ENCODE data around the gene CCDC40. TPM values are rescaled to one million over a fixed set of nuclear protein-coding genes. Genes with fewer than 3 reads are reported as not detected.

The CCDC40 gene
- total and polyA plus RNA-seq, 2 of the 13 experiments (the other 11 are each of a cell fraction or from before 2014, with no cell fraction given), result 4.1 to 5.5 TPM

DNA sequence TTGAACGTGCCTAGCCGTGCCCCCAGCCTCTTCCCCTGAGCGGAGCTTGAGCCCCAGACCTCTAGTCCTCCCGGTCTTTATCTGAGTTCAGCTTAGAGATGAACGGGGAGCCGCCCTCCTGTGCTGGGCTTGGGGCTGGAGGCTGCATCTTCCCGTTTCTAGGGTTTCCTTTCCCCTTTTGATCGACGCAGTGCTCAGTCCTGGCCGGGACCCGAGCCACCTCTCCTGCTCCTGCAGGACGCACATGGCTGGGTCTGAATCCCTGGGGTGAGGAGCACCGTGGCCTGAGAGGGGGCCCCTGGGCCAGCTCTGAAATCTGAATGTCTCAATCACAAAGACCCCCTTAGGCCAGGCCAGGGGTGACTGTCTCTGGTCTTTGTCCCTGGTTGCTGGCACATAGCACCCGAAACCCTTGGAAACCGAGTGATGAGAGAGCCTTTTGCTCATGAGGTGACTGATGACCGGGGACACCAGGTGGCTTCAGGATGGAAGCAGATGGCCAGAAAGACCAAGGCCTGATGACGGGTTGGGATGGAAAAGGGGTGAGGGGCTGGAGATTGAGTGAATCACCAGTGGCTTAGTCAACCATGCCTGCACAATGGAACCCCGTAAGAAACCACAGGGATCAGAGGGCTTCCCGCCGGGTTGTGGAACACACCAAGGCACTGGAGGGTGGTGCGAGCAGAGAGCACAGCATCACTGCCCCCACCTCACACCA, 65.7 kb downstream of the CCDC40 start (continued):
- peak; percentile 38 for TF ChIP-seq XRCC5 (optimal IDR thresholded peaks at IDR 0.05; ENCODE audit: low read length)
- peak; percentile 47; the same call in 1 of the 2 replicates for TF ChIP-seq ZNF605 (CRISPR knock-in tag; IDR thresholded peaks at IDR 0.05)
- TF ChIP-seq SNAPC2 (CRISPR knock-in tag; IDR thresholded peaks at IDR 0.05), result 0 out of 2 replicates have a peak, but pooled peaks have one; percentile 45
- TF ChIP-seq ZNF552 (CRISPR knock-in tag; IDR thresholded peaks at IDR 0.05; ENCODE audit: borderline replicate concordance), result no peak
- TF ChIP-seq ZNF710 (CRISPR knock-in tag; IDR thresholded peaks at IDR 0.05; ENCODE audit: borderline replicate concordance), result 0 out of 2 replicates have a peak, but pooled peaks have one; percentile 52
- TF ChIP-seq IRF2 (CRISPR knock-in tag; IDR thresholded peaks at IDR 0.05), result 0 out of 2 replicates have a peak, but pooled peaks have one; percentile 5
- no peak for TF ChIP-seq ZNF230 (CRISPR knock-in tag; IDR thresholded peaks at IDR 0.05)
- TF ChIP-seq ZNF232 (CRISPR knock-in tag; IDR thresholded peaks at IDR 0.05; ENCODE audit: borderline replicate concordance), result 0 out of 2 replicates have a peak, but pooled peaks have one; percentile 21
- no peak for TF ChIP-seq ZNF816 (CRISPR knock-in tag; IDR thresholded peaks at IDR 0.05; ENCODE audit: borderline replicate concordance)
- peak; percentile 39; the same call in 1 of the 2 replicates for TF ChIP-seq ZNF891 (CRISPR knock-in tag; IDR thresholded peaks at IDR 0.05)
- TF ChIP-seq ZNF563 (CRISPR knock-in tag; IDR thresholded peaks at IDR 0.05), result peak; percentile 59; the same call in 1 of the 2 replicates
- no peak; the same call in 1 of the 2 replicates for TF ChIP-seq ZNF598 (CRISPR knock-in tag; IDR thresholded peaks at IDR 0.05; ENCODE audit: borderline replicate concordance)
- TF ChIP-seq FOXC1 (CRISPR knock-in tag; IDR thresholded peaks at IDR 0.05; ENCODE audit: borderline replicate concordance), result 0 out of 2 replicates have a peak, but pooled peaks have one; percentile 42
- TF ChIP-seq ZSCAN21 (CRISPR knock-in tag; IDR thresholded peaks at IDR 0.05; ENCODE audit: borderline replicate concordance), result no peak
